HEK293 (cell line): ENCODE results near the gene WDR70.

Experiments used
- CTCF ChIA-PET: fragments of 350-600 bp; formaldehyde crosslinking; extraction: SDS; loops from one replicate; lab custom pipeline; 2021; ENCODE audit warnings: antibody characterized with exemption; lab: Yijun Ruan, JAX
- POLR2A ChIA-PET: fragments of 300-600 bp; formaldehyde crosslinking; extraction: SDS; loops from one replicate; lab custom pipeline; 2020; ENCODE audit warnings: antibody characterized with exemption, inconsistent platforms; lab: Yijun Ruan, JAX
- H3K27ac ChIP-seq: fragments of 200-500 bp; sonication (Bioruptor generic); 2 replicates; pipeline ENCODE4 v1.5.1; 2014; ENCODE audit warnings: low read depth, low read length, control low read depth, inconsistent platforms; ENCODE audit errors: extremely low read depth
- H3K36me3 ChIP-seq, 2 experiments: fragments of 200-500 bp in 1 of 2; sonication (Bioruptor generic) in 1 of 2; 1 replicate in 1 of 2; 2 replicates in 1 of 2; pipeline ENCODE4 v1.5.1; 2014 to 2017; ENCODE audit warnings: inconsistent platforms in 2 of 2, low read length in 2 of 2; ENCODE audit not compliant: control insufficient read depth in 2 of 2, insufficient read depth in 1 of 2
- H3K4me1 ChIP-seq: fragments of 200-500 bp; sonication (Bioruptor generic); 2 replicates; pipeline ENCODE4 v1.5.1; 2014; ENCODE audit warnings: mild to moderate bottlenecking, low read length, inconsistent platforms; ENCODE audit not compliant: control insufficient read depth, insufficient read depth
- H3K4me3 ChIP-seq: 2 replicates; pipeline ENCODE4 v1.5.1; 2011; ENCODE audit warnings: low read depth, mild to moderate bottlenecking, control low read depth, low read length, moderate library complexity
- H3K9me3 ChIP-seq: fragments of 200-500 bp; sonication (Bioruptor generic); 2 replicates; pipeline ENCODE4 v1.5.1; 2014; ENCODE audit warnings: low read depth, low read length, inconsistent platforms; ENCODE audit not compliant: control insufficient read depth, insufficient read depth
- CTCF ChIP-seq: fragments of 450-650 bp; formaldehyde crosslinking; IDR thresholded peaks from 2 replicates; pipeline ENCODE4 v1.5.1; 2016; ENCODE audit warnings: missing biosample characterization, missing genetic modification characterization
- EGR2 ChIP-seq: fragments of 450-650 bp; formaldehyde crosslinking; IDR thresholded peaks from 2 replicates; pipeline ENCODE4 v1.5.1; 2016; ENCODE audit warnings: low read depth, missing biosample characterization, missing genetic modification characterization
- PRDM1 ChIP-seq: fragments of 450-650 bp; formaldehyde crosslinking; IDR thresholded peaks from 2 replicates; pipeline ENCODE4; 2016; ENCODE audit warnings: missing biosample characterization, missing genetic modification characterization
- SP2 ChIP-seq: fragments of 450-650 bp; formaldehyde crosslinking; IDR thresholded peaks from 2 replicates; pipeline ENCODE4 v1.5.1; 2016; ENCODE audit warnings: missing biosample characterization, missing genetic modification characterization
- ZBTB20 ChIP-seq: fragments of 450-650 bp; formaldehyde crosslinking; IDR thresholded peaks from 2 replicates; pipeline ENCODE4 v1.5.1; 2016; ENCODE audit warnings: missing biosample characterization, missing genetic modification characterization
- ZFHX2 ChIP-seq: fragments of 450-650 bp; formaldehyde crosslinking; conservative IDR thresholded peaks from 2 replicates; pipeline ENCODE4 v1.5.1; 2016; ENCODE audit warnings: missing biosample characterization, missing genetic modification characterization
- ZNF114 ChIP-seq: fragments of 450-650 bp; formaldehyde crosslinking; IDR thresholded peaks from 2 replicates; pipeline ENCODE4 v1.5.0; 2017; ENCODE audit warnings: missing biosample characterization, missing genetic modification characterization
- ZNF280D ChIP-seq: fragments of 450-650 bp; formaldehyde crosslinking; IDR thresholded peaks from 2 replicates; pipeline ENCODE4 v1.5.1; 2016; ENCODE audit warnings: missing biosample characterization, missing genetic modification characterization
- ZNF518A ChIP-seq: fragments of 450-650 bp; formaldehyde crosslinking; conservative IDR thresholded peaks from 2 replicates; pipeline ENCODE4 v1.5.1; 2016; ENCODE audit warnings: low read depth, missing biosample characterization, missing genetic modification characterization

The WDR70 gene

GRCh38 chr5:37506722-37507121 is 127.6 kb downstream of the WDR70 start:
- Histone ChIP-seq H3K4me3 (no peak overlapping the region), H3K36me3 (no peaks in the 10 kb centered on the region), H3K9me3 (no peaks in the 10 kb centered on the region), H3K27ac (no peak overlapping the region), H3K4me1 (no peaks in the 10 kb centered on the region)
- TF ChIP-seq ZNF114 (tag by site-specific recombination) (no peak), EGR2 (peak; percentile 92), ZBTB20 (tag by site-specific recombination) (no peak), SP2 (tag by site-specific recombination) (no peak), ZFHX2 (tag by site-specific recombination) (peak; percentile 65)
- ChIA-PET CTCF (interaction anchor here (0.6 kb wide), 2 partner anchors 37 to 498 kb away, joined by 3 to 4 read pairs; no protein-coding TSS in a partner anchor), POLR2A (no interaction called here)

GRCh38 chr5:37511646-37512045 is 132.5 kb downstream of the WDR70 start:
- POLR2A ChIA-PET: no interaction called here
- no peaks in the 10 kb centered on the region for H3K4me1 ChIP-seq
- no peak for TF ChIP-seq ZNF518A (tag by site-specific recombination)
- TF ChIP-seq, all 188 proteins: peak for 0
- CTCF ChIA-PET: no interaction called here
- Histone ChIP-seq H3K36me3 (no peaks in the 10 kb centered on the region; a peak in 1 of 3 replicates), H3K4me3 (no peak overlapping the region), H3K27ac (no peak overlapping the region), H3K9me3 (no peaks in the 10 kb centered on the region)

- peak; percentile 95 for TF ChIP-seq PRDM1 (tag by site-specific recombination)
- TF ChIP-seq CTCF (tag by site-specific recombination): no peak
- ChIA-PET CTCF (interaction anchor here (0.5 kb wide), 1 partner anchor 322 kb away, joined by 3 read pairs; no protein-coding TSS in a partner anchor), POLR2A (interaction anchor here (0.7 kb wide), 2 partner anchors 10 to 144 kb away, joined by 3 to 4 read pairs; no protein-coding TSS in a partner anchor)
- Histone ChIP-seq H3K27ac (no peak overlapping the region), H3K4me1 (no peaks in the 10 kb centered on the region), H3K36me3 (peaks cover 2 to 7% of the 10 kb centered on the region in 2 experiments; a peak in 2 of 3 replicates), H3K4me3 (no peak overlapping the region), H3K9me3 (no peaks in the 10 kb centered on the region)
Measured at GRCh38 chr5:37514946-37515345, 135.8 kb downstream of the WDR70 start.

- POLR2A ChIA-PET: no interaction called here
- CTCF ChIA-PET: interaction anchor here (0.9 to 1.0 kb wide), 2 partner anchors 9 to 105 kb away, joined by 3 to 4 read pairs; no protein-coding TSS in a partner anchor
- H3K9me3 ChIP-seq: no peaks in the 10 kb centered on the region
- no peak overlapping the region for H3K27ac ChIP-seq
- H3K4me1 ChIP-seq: no peaks in the 10 kb centered on the region
- H3K36me3 ChIP-seq: peaks cover 5 to 7% of the 10 kb centered on the region in 2 experiments; a peak in 2 of 3 replicates
- TF ChIP-seq ZNF280D (tag by site-specific recombination): no peak
- H3K4me3 ChIP-seq: no peak overlapping the region
Measured at GRCh38 chr5:37517686-37518085, 138.6 kb downstream of the WDR70 start.
